NCI-H1417 (cell line): ENCODE results near the gene PTPRG.
"Not testable (repeated sequence)": the region's sequence is repeated elsewhere in the genome, so short reads cannot be mapped to it uniquely, and the experiment has no call there.

Experiments used
- DNase-seq, 3 experiments: peaks; one replicate each; lab custom pipeline; 2025; lab: John Stamatoyannopoulos, UW

Gene PTPRG

GRCh38 chr3:61561374-61562041, at the start of gene PTPRG:
Gene PTPRG (plus strand): TSS chr3:61561571. CDS start chr3:61562288, 717 bp downstream.
- peak; percentile 75 to 90 (median 85) for DNase-seq

GRCh38 chr3:61518590-61518989, 42.8 kb upstream of the PTPRG start:
- DNase-seq = no peak

GRCh38 chr3:61520966-61521628, 40.3 kb upstream of the PTPRG start:
- no peak for DNase-seq

GRCh38 chr3:61522060-61522459, 39.3 kb upstream of the PTPRG start:
- no peak for DNase-seq

GRCh38 chr3:61522626-61523025, 38.7 kb upstream of the PTPRG start:
- DNase-seq = no peak

GRCh38 chr3:61524933-61525332, 36.4 kb upstream of the PTPRG start:
- no peak for DNase-seq

GRCh38 chr3:61526308-61526707, 35.1 kb upstream of the PTPRG start:
- DNase-seq = peak; percentile 19 to 53 (median 42)

GRCh38 chr3:61527011-61527410, 34.4 kb upstream of the PTPRG start:
- no peak for DNase-seq

GRCh38 chr3:61530355-61530754, 31.0 kb upstream of the PTPRG start:
- peak; percentile 2 to 78 (median 42) for DNase-seq

GRCh38 chr3:61531528-61531927, 29.8 kb upstream of the PTPRG start:
- DNase-seq = peak in 1 of 3 experiments; percentile 15

GRCh38 chr3:61532739-61533500, 28.5 kb upstream of the PTPRG start:
- no peak for DNase-seq

GRCh38 chr3:61535826-61536225, 25.5 kb upstream of the PTPRG start:
- no peak for DNase-seq

GRCh38 chr3:61537366-61537765, 24.0 kb upstream of the PTPRG start:
- DNase-seq = peak; percentile 2 to 36 (median 11)

- no peak for DNase-seq
Measured at GRCh38 chr3:61538486-61538885, 22.9 kb upstream of the PTPRG start.

- peak in 1 of 3 experiments; percentile 31 for DNase-seq
Measured at GRCh38 chr3:61541694-61542093, 19.7 kb upstream of the PTPRG start.

- no peak for DNase-seq
Measured at GRCh38 chr3:61545716-61546115, 15.7 kb upstream of the PTPRG start.

GRCh38 chr3:61547625-61548024, 13.7 kb upstream of the PTPRG start:
- DNase-seq = no peak

GRCh38 chr3:61552704-61553103, 8.7 kb upstream of the PTPRG start:
- DNase-seq = not testable (repeated sequence)

- DNase-seq = no peak
Measured at GRCh38 chr3:61559136-61559731, 2.1 kb upstream of the PTPRG start.

- peak; percentile 40 to 89 (median 77) for DNase-seq
Measured at GRCh38 chr3:61560517-61561373, 626 bp upstream of the PTPRG start.

GRCh38 chr3:61562042-61562720, 810 bp downstream of the PTPRG start:
- DNase-seq = peak; percentile 0 to 70 (median 63)
